ENCODE measurements around the gene IFT81.

IFT81 gene

DNA sequence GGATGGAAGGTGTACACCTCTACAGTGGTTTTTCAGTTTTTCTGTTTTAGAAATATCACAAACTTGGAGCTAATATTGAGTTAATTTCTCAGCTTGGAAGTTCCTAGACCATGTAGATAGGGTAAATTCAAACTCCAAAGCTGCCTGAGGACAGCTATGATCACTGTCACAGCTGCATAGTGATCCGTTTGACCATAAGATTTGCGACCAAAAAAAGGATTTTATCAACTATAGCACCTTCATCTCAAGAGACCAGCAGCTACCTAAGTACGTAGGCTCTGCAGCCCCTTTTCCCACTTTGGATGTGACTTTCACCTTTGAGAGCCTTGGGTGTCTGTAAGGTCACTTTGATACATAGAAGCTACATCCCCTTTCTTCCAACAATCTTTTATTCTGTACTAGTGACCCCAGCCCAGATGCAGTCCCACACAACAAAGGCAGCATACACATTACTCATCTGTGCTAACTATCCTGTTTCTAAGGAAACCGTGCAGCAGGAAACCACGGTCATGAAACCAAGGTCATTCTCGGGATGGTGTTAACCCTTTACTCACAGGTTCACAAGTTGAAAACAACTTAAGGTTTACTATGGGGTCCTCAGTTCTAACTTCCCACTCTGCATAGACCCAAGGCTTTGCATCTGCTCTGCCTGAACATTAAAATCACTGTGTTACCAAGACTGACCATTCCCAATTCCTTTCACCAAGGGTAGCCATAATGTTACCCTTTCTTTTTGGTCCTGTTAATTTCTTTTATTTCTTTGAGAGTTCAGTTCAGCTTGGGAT, 75.4 kb downstream of the IFT81 start:
- no peaks in the 10 kb centered on the region for H3K36me3 ChIP-seq (ENCODE audit: low read length)
- no peak overlapping the region for H3K4me2 ChIP-seq (ENCODE audit: low read depth, low read length, poor library complexity, severe bottlenecking)
- H4K20me1 ChIP-seq (ENCODE audit: low read depth, low read length) = no peaks in the 10 kb centered on the region
- no peaks in the 10 kb centered on the region for H3K79me2 ChIP-seq (ENCODE audit: insufficient read depth, low read length)
- no peaks in the 10 kb centered on the region for H3F3A ChIP-seq (ENCODE audit: insufficient read depth)
- no peak overlapping the region for H3K27ac ChIP-seq (ENCODE audit: low read depth, low read length)
- no peak overlapping the region for H3K4me3 ChIP-seq (ENCODE audit: insufficient read depth, low read length, poor library complexity, severe bottlenecking)
- H3K27me3 ChIP-seq (ENCODE audit: low read length) = no peaks in the 10 kb centered on the region
- H3K9me3 ChIP-seq (ENCODE audit: insufficient read depth, low read length) = no peaks in the 10 kb centered on the region
- H3K9me2 ChIP-seq (replicated peaks; ENCODE audit: insufficient read depth, low read length) = no peaks in the 10 kb centered on the region
- H2AFZ ChIP-seq (ENCODE audit: low read depth, low read length, severe bottlenecking) = no peak overlapping the region
- no peak overlapping the region for H3K9ac ChIP-seq (ENCODE audit: low read length)
- TF ChIP-seq EZH2phosphoT487 (conservative IDR thresholded peaks at IDR 0.05; ENCODE audit: low read length) = no peak
- TF ChIP-seq, protein P1, sequence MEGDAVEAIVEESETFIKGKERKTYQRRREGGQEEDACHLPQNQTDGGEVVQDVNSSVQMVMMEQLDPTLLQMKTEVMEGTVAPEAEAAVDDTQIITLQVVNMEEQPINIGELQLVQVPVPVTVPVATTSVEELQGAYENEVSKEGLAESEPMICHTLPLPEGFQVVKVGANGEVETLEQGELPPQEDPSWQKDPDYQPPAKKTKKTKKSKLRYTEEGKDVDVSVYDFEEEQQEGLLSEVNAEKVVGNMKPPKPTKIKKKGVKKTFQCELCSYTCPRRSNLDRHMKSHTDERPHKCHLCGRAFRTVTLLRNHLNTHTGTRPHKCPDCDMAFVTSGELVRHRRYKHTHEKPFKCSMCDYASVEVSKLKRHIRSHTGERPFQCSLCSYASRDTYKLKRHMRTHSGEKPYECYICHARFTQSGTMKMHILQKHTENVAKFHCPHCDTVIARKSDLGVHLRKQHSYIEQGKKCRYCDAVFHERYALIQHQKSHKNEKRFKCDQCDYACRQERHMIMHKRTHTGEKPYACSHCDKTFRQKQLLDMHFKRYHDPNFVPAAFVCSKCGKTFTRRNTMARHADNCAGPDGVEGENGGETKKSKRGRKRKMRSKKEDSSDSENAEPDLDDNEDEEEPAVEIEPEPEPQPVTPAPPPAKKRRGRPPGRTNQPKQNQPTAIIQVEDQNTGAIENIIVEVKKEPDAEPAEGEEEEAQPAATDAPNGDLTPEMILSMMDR (IDR thresholded peaks at IDR 0.05; ENCODE audit: insufficient read depth, low read length, poor library complexity, severe bottlenecking) = no peak

DNA sequence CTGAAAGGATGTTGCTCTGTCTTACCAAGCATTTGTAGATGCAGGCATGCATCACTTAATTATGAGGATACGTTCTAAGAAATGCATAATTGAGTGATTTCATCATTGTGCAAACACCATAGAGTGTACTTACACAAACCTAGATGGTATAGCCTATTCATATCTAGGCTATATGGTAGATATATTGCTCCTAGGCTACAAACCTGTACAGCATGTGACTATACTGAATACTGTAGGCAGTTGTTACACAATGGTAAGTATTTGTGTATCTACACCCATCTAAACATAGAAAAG, 75.9 kb downstream of the IFT81 start:
- no peak overlapping the region for H3K4me2 ChIP-seq (ENCODE audit: low read depth, low read length, poor library complexity, severe bottlenecking)
- no peaks in the 10 kb centered on the region for H3K79me2 ChIP-seq (ENCODE audit: insufficient read depth, low read length)
- H3K36me3 ChIP-seq (ENCODE audit: low read length) = no peaks in the 10 kb centered on the region
- H4K20me1 ChIP-seq (ENCODE audit: low read depth, low read length) = no peaks in the 10 kb centered on the region
- H2AFZ ChIP-seq (ENCODE audit: low read depth, low read length, severe bottlenecking) = no peak overlapping the region
- no peak overlapping the region for H3K4me3 ChIP-seq (ENCODE audit: insufficient read depth, low read length, poor library complexity, severe bottlenecking)
- no peaks in the 10 kb centered on the region for H3F3A ChIP-seq (ENCODE audit: insufficient read depth)
- TF ChIP-seq EZH2phosphoT487 (conservative IDR thresholded peaks at IDR 0.05; ENCODE audit: low read length) = no peak
- TF ChIP-seq, protein P1 (IDR thresholded peaks at IDR 0.05; ENCODE audit: insufficient read depth, low read length, poor library complexity, severe bottlenecking) = no peak
- H3K9ac ChIP-seq (ENCODE audit: low read length) = no peak overlapping the region
- no peaks in the 10 kb centered on the region for H3K9me2 ChIP-seq (replicated peaks; ENCODE audit: insufficient read depth, low read length)
- H3K27me3 ChIP-seq (ENCODE audit: low read length) = no peaks in the 10 kb centered on the region
- H3K27ac ChIP-seq (ENCODE audit: low read depth, low read length) = no peak overlapping the region
- no peaks in the 10 kb centered on the region for H3K9me3 ChIP-seq (ENCODE audit: insufficient read depth, low read length)

DNA sequence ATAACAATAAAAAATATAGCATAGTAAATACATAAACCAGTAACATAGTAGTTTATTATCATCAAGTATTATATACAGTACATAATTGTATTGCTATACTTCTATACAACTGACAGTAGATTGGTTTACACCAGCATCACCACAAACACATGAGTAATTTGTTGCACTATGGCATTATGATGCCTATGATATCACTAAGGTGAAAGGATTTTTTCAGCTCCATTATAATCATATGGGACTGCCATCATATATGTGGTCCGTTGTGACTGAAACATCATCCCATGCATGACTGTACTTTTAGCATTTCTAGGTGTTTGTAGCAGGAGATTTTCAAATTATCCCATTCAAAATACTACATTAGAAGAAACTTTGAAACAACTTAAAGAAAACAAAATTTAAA, 77.8 kb downstream of the IFT81 start:
- Histone ChIP-seq H3K79me2 (ENCODE audit: insufficient read depth, low read length) (no peaks in the 10 kb centered on the region), H3K4me3 (ENCODE audit: insufficient read depth, low read length, poor library complexity, severe bottlenecking) (no peak overlapping the region), H3K27ac (ENCODE audit: low read depth, low read length) (no peak overlapping the region), H3K4me2 (ENCODE audit: low read depth, low read length, poor library complexity, severe bottlenecking) (no peak overlapping the region), H2AFZ (ENCODE audit: low read depth, low read length, severe bottlenecking) (no peak overlapping the region), H3K9me3 (ENCODE audit: insufficient read depth, low read length) (no peaks in the 10 kb centered on the region), H4K20me1 (ENCODE audit: low read depth, low read length) (no peaks in the 10 kb centered on the region), H3F3A (ENCODE audit: insufficient read depth) (no peaks in the 10 kb centered on the region), H3K9me2 (replicated peaks; ENCODE audit: insufficient read depth, low read length) (no peaks in the 10 kb centered on the region), H3K27me3 (ENCODE audit: low read length) (no peaks in the 10 kb centered on the region), H3K9ac (ENCODE audit: low read length) (no peak overlapping the region), H3K36me3 (ENCODE audit: low read length) (no peaks in the 10 kb centered on the region)
- TF ChIP-seq, protein P1 (IDR thresholded peaks at IDR 0.05; ENCODE audit: insufficient read depth, low read length, poor library complexity, severe bottlenecking) = no peak
- TF ChIP-seq EZH2phosphoT487 (conservative IDR thresholded peaks at IDR 0.05; ENCODE audit: low read length) = no peak
